NCI-H2029 treated with DMSO at 0.1 percent for 48 hours (cell line): ENCODE results near the gene NEURL1B.

Experiments
- DNase-seq: peaks from one replicate; lab custom pipeline; 2025; lab: John Stamatoyannopoulos, UW

Gene NEURL1B

DNA sequence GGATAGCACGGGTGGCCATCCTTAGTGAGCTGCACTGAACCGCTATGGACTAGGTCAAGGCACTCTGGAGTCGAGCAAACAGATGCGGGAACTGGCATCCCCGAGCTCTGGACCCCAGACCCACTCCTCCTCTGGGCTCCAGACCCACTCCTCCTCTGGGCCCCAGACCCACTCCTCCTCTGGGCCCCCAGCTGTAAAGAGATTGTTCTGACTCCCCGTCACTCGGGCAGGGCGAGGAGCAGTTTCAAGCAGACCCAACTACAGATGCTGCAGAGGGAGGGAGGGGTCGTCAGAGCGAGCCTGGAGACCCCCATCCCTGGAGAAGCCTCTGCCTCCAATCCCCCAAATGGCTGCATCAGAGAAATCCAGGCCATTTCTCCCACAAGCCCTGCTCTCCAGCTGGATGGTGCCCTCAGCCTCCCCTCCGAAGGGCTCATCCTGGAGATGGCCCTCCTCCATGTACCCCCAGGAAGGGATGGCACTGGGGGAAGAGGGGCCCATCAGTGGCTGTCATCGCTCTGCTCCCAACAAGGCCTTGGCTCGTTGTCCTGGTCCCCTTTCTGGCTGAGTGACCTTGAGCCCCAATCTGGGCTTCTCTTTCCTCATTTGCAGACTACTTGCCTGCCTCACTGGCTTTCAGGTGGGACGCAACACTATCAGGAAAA lies 91.3 kb downstream of the NEURL1B start:
- no peak for DNase-seq

DNA sequence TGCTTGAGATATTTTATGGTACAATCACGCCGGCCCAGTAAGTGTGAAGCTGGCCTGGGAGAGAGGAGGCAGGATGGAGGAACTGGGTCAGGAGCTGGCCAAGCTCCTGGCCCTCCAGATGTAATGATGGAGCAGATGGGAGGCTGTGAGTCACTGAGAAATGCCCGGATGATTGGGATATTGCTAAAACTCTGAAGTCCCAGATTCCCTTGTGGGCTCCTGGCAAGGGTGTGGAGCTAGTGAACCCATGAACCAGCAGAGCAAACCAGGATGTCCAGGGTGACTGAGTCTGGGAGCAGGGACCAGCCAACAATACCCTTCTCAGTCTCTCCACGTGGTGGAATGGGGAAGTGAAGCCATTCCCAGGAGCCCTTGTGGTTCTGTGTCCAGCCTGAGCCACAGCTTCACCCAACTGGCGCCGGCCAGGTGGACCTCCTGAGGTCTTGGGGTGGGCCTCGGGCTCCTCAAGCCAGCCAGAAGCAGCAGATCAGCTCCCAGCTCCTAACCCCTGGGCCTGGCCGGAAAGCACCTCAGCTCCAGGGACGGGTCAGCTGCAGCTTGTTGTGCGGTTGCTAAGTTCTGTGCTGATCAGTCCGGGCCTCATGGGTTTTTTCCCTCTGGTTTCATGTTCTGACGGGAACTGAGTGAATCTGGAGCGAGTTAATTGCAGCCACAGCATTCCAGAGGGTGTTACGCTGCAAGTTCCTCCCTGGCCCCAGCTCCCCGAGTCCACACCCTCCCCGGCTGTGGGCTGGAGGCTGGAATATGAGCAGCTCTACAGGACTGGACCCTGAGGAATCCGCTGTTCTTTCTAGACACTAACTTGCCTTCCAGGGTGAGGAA lies 92.3 kb downstream of the NEURL1B start:
- DNase-seq = no peak

DNA sequence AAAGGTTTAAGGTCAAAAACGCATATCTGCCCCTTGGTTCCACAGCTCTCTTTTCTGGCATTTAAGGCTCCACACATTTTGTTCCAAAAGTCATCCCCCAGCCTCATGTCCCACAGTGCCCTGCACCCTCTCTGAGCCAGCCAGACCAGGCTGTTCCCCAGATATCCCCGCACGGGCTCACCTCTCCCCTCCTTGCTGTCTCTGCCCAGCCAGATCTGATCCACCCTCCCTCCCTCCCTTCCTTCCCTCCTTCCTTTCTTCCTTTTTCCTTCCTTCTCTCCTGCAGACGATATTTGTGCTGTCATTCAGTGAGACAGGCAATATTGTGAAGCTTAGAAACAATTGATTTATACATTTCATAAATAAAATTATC lies 92.9 kb downstream of the NEURL1B start:
- no peak for DNase-seq

DNA sequence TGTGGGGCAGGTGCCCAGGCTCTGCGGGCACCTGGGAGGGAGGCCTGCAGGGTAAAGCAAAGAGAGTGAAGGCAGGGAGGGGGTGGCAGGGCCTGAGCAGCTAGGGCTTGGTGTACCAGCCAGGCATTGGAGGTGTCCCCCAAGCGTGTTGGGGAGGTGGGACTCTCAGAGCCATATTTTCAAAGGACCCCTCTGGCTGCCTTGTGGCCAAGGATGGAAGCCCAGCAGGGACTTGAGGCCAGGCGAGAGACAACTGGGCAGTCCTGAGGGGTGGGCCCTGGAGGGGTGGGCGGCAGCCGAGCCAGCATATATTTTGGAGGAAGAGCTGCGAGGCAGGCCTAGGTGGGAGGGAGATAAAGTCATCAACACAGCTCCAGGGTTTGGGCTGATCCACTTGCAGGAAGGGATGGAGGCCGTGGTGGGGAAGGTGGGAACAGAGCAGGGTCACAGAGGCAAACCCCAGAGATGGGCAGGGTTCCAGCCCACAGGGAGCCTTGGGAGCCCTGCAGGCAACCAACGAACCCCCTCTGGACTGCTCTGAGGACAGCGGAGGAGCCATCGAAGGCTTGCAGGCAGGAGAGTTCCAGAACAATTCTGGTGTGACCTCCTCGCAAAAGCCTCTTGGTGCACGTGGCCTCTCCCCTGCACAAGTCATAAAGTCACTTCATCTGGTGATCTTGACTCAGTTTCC lies 94.2 kb downstream of the NEURL1B start:
- no peak for DNase-seq

DNA sequence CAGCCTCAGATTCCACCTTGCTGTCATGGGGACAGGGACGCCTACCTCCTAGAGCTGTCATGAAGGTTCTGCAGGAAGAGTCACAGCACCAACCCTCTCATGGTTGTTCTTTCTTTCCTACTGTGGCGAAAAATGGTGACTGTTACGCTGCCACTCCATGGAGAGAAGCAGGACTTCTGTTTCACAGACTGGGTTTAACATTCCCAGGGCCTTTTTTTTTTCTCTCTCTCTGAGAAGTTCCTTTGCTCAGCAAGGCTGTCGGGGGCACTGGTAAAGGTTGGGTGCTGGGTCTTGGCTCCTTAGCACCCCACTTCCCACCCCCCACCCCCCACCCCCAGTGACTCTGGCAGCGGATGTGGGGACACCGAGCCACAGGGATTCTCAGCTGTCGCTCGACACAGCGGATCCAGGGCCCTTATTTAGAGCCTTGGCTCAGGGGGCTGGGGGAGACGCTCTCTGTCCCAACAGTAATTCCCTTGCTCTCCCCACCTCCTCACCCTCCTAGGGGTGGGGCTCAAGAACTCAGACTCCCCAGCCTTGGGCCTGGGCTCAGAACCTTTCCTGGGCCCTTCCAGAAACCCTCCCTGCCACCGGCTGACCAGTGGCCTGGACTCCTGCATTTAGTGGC lies 95.6 kb downstream of the NEURL1B start:
- DNase-seq = no peak

DNA sequence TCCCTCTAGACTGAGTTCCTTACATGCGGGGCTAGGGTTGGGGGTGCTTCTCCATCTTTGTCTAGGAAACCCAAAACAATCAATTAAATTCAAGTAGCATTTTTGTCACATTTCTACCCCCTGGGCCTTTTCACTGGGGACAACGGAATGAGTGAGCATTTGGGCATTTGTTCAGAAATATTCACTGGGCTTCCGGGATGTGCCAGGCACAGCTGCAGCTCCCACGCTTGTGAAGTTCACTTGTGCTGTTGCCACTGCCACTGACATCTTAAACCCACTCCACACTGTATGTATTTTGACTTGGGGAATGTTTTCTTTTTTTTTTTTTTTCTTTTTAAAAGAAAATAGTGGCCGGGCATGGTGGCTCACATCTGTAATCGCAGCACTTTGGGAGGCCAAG lies 98.3 kb downstream of the NEURL1B start:
- no peak for DNase-seq

DNA sequence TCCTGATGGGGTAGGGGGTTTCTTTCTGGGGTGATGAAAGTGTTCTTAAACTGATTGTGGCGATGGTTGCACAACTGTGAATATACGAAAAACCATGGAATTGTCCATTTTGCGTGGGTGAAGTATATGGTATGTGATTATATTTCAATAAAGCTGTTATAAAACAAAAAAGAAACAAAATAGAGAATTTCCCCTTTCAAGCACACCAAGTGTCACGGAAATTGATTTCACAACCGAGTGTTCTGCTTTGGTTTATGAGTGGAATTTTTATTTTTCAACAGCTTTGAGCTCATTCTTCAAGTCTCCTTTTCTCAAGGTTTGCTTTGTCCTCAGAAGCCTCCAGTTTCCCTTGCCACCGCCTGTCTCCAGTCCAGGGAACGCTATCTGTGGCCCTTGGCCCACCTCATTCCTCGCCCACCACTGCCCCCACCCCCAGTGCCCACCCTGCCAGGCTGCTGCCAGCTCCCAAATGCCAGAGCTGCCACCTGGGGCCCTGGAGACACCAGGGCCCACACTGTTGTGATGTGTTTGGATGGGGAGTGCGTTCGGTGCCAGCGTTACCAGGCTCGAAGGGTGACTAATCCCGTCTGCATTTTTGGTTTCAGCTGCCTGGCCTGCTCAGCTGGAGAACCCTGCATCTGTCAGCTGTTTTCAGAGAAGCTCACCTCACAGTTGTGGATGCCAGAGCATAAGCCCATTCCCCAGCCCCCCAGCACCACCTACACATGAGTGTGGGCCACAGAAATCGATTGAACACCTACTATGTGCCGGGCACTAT lies 99.6 kb downstream of the NEURL1B start:
- no peak for DNase-seq
